ENCODE measurements around the gene TBC1D22A.

TBC1D22A gene

DNA sequence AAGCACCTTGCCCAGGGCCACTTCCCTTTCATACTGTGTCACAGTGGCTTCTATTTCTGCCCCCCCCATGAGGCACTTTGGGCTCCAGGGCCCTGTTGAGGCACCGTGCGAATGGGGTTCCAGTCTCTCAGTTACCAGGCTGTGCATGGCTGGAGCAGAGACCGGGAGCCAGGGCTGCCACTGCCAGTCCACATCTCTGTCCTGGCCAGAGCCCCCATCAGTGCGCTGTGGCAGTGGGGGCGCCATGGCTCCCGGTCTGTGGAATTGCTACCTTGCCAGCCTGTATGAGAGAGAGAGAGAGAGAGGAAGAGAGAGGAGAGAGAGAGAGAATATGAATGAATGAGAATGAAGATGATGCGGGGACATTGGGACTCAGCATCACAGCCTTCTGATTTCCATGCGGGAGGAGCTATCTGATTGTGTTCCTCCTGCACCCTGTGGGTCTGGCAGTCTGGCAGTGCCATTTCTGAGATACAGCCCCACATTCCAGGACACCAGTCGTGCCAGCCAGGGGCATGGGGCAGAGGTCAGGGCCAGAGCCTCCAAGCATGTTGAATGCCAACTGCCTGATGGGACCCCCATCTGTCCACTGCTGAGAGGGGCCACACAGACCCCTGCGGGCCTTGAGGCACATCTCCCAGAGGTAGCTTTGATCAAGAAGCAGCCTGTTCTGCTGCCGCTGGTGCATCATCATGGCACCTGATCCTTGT lies 279.8 kb downstream of the TBC1D22A start:
- no peak for DNase-seq (ENCODE audit: low spot score)
- TF ChIP-seq, protein P1, sequence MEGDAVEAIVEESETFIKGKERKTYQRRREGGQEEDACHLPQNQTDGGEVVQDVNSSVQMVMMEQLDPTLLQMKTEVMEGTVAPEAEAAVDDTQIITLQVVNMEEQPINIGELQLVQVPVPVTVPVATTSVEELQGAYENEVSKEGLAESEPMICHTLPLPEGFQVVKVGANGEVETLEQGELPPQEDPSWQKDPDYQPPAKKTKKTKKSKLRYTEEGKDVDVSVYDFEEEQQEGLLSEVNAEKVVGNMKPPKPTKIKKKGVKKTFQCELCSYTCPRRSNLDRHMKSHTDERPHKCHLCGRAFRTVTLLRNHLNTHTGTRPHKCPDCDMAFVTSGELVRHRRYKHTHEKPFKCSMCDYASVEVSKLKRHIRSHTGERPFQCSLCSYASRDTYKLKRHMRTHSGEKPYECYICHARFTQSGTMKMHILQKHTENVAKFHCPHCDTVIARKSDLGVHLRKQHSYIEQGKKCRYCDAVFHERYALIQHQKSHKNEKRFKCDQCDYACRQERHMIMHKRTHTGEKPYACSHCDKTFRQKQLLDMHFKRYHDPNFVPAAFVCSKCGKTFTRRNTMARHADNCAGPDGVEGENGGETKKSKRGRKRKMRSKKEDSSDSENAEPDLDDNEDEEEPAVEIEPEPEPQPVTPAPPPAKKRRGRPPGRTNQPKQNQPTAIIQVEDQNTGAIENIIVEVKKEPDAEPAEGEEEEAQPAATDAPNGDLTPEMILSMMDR (IDR thresholded peaks at IDR 0.05; ENCODE audit: extremely low read depth, missing control alignments): no peak

DNA sequence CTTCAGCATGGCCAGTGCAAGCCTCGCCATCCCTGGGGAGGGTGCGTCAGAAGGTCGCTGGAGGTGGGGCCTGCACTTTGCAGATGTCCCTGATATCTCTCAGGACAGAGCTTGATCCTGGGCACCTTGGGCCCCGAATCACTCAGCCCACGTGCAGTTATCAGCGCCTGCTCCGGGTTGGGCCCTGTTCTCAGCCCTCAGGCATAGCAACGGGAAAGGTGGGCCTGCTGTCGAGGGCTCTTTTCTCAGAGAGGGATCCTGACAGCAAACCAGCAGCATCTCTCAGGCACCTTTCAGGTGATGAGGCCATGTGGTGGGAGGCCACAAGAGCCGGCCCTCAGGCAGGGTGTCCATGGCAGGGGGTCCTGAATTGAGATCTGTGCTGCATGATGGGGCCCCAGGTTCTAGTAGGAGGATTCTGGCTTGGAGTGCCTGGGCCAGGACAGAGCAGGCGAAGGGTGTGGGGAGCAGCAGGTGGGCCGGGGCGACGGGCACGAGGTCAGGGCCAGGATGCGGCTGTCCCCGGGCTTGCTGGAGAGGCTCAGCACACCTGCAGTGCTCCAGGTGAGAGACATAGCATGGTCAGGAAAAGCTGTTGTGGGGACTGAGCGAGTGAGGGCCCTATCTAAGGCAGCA lies 280.5 kb downstream of the TBC1D22A start:
- no peak for DNase-seq (ENCODE audit: low spot score)
- TF ChIP-seq, protein P1 (IDR thresholded peaks at IDR 0.05; ENCODE audit: extremely low read depth, missing control alignments): no peak

DNA sequence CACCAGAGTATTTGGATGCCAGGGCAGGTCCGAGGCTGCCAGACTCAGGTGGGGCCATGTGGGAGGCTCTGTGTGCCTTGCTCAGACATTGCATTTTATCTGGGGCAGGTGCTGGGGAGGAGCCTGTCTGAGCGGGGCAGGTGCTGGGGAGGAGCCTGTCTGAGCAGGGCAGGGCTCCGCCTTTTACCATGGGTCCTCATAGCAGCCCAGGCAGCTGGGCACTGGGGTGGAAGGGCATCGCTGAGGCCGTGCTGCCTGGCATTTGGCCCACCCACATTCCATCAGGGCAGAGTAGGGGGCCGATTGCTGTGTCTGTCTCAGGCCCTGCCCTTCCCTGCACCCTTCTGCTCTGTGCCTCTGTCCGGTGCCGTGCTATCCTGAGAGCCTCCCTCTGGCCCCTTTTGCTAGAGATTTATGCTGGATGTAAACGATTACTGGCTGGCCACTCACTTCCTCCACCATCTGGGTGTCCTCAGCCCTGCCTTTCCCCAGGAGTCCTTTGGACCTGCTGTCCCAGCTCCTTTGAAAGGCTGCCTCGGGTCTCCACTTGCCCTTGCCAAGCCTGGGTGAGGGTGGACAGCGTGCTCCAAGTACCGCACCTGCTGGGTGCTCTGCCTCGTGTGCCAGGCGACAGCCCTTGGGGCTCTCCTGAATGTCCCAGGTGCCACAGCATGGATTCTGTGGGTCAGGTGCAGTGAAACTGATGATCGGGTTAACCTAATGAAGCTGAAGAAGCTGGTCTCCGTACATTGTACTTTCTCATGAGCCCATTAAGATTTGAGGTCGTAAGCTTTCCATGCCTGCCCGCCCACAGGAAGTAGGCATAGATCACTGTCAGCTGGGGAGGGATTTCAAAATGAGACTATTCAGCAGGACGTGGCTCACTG lies 281.6 kb downstream of the TBC1D22A start:
- TF ChIP-seq, protein P1 (IDR thresholded peaks at IDR 0.05; ENCODE audit: extremely low read depth, missing control alignments): no peak
- no peak for DNase-seq (ENCODE audit: low spot score)

DNA sequence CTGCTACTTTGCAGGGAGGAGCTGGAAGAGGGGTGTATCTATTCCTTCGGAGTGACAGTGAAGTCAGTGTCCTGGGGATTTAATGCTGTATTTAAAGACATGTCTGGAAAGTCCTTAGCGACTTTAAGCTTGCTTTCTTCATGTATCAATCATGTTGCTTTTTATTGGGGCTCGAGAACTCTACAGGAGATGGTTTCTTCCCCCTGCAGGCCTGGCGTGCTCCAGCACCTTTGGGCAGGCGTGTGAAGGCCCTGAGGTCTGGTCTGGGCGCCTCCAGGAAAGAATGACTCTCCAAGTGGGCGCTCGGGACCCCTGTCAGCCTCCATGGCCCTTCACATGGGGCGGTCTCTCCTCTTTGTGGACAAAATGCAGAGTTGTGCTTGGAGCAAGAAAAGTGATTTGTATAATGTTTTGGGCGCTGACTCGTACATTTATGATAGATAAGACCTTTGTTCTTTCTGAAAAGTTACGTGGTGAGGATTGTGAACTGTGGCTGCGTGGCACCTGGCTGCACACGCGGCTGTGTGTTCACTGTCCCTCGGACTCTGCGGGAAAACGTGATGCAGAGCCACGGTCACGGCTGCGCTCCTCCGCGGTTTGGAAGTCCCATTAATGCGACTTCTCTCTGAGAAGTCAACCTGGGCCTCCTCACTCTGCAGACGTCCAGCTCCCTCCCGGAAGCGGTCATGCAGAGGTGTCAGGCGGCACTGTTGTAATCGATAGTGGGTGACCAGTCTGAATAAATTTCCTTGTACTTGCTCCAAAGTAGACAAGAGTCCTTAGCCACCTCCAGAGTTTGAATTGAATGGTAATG lies 282.5 kb downstream of the TBC1D22A start:
- TF ChIP-seq, protein P1 (IDR thresholded peaks at IDR 0.05; ENCODE audit: extremely low read depth, missing control alignments): no peak

DNA sequence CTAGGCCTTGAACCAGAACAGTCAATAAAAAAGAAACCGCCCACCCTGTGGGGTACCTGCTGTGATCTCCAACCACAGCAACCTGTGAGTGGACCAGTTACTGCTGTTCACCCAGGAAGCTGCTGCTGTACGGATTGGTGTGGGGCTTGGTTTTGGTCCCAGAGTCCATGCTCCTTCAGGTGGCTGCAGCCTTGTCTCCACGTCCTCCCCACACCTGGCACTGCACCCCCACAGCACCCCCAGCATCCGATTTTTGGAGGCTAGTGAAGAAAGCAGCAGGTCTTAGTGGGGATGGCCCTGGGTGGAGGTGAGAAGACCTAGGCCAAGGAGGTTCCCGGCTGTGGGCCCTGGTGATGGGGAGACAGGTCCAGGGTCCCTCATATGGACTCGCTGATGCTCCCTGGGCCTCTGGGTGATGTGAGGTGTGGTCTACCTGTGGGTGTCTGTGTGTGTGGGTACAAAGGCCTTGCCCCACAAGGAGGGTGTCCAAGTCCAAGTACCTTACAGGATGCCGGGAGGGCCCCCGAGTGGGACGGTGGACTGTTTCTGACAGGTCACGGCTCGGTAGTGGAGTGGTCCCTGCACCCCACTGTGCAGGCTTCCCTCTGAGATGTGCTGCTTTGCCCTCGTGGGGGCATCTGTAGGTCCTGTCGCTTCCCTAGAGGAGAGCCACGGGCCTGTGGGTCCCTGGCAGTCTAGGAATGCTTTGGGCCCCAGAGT lies 283.4 kb downstream of the TBC1D22A start:
- no peak for DNase-seq (ENCODE audit: low spot score)
- TF ChIP-seq, protein P1 (IDR thresholded peaks at IDR 0.05; ENCODE audit: extremely low read depth, missing control alignments): no peak

More for the DNA sequence above, 282.5 kb downstream of the TBC1D22A start:
- DNase-seq (ENCODE audit: low spot score): no peak

DNA sequence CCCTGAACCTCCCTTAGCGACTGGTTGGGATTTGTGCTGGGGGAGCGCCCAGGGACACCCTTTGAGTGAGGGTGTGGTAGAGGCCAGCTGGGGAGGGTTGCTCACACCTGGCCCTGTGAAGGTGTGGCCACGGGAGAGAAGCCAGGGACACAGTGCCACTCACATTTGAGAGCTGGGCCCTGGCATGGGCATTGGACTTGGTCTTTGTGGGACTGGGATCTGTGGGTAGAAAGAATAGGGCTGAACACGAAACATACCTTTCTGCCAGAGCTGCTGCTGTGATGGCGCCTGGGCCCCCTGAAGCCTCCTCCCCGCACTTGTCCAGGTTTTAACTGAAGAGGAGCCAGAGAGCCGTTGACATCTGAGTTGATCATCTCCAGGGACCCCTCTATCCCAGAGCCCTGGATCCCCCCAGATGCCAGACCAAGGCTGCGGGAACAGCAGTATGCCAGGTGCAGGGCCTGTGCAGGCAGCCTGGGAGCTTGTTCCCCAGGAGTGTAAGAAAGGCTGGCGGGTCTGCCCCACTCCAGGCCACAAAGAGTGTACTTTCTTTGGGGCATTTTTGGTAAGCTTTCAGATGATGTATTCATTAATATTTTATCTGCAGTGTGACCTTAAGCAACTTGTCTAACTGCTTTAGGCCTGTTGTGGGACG lies 284.1 kb downstream of the TBC1D22A start:
- no peak for DNase-seq (ENCODE audit: low spot score)
- TF ChIP-seq, protein P1 (IDR thresholded peaks at IDR 0.05; ENCODE audit: extremely low read depth, missing control alignments): no peak
